Upper lobe of right lung (tissue), 1 donor: ENCODE measurements around the gene CAMK1D. TPM values are rescaled to one million over a fixed set of nuclear protein-coding genes. Genes with fewer than 3 reads are reported as not detected.
"Not testable (repeated sequence)": the region's sequence is repeated elsewhere in the genome, so short reads cannot be mapped to it uniquely, and the experiment has no call there.

Source experiments
- ATAC-seq: fragments of 200-7000 bp; cut with Tn5 transposase; one replicate; pipeline ENCODE4 v1.9.1; 2020; ENCODE audit warnings: mild to moderate bottlenecking, moderate library complexity
- DNase-seq: peaks from one replicate; pipeline ENCODE4 v3.0.0-alpha.2; 2020
- H3K27ac ChIP-seq: fragments of 200-600 bp; one replicate; pipeline ENCODE4 v1.8.0; 2022
- H3K27me3 ChIP-seq: fragments of 200-600 bp; one replicate; pipeline ENCODE4 v1.8.0; 2022; ENCODE audit warnings: mild to moderate bottlenecking
- H3K36me3 ChIP-seq: fragments of 200-600 bp; one replicate; pipeline ENCODE4 v1.8.0; 2022
- H3K4me1 ChIP-seq: fragments of 200-600 bp; one replicate; pipeline ENCODE4 v1.8.0; 2022
- H3K4me3 ChIP-seq: fragments of 200-600 bp; one replicate; pipeline ENCODE4 v1.8.0; 2022; ENCODE audit warnings: mild to moderate bottlenecking
- H3K9me3 ChIP-seq: fragments of 200-600 bp; one replicate; pipeline ENCODE4 v1.8.0; 2022
- CTCF ChIP-seq: fragments of 200-600 bp; IDR thresholded peaks from one replicate; pipeline ENCODE4 v1.8.0; 2022; ENCODE audit warnings: antibody characterized with exemption
- intact Hi-C: fragments of 100-400 bp; cut with DNase I; formaldehyde crosslinking; loops from one replicate; pipeline ENCODE4 v1.11.0; 2022
- total RNA-seq: library from RNA; stranded (reverse); fragmentation: NEBNext Ultra II Directional; extraction: Animal tissue kit (Norgen Biotek cat#: 25700); gene quantifications from one replicate; pipeline ENCODE4 v1.2.1, GENCODE V29; 2021
- donor health status: DM: no; HTN: yes; CAD: no; lungs with severe emphysema.

The CAMK1D gene
- total RNA-seq, 1 donor from 2014 or later = 17.1 TPM

GRCh38 chr10:12327476-12327875, 21.9 kb upstream of the CAMK1D start:
- no peaks in the 10 kb centered on the region for H3K9me3 ChIP-seq

DNA sequence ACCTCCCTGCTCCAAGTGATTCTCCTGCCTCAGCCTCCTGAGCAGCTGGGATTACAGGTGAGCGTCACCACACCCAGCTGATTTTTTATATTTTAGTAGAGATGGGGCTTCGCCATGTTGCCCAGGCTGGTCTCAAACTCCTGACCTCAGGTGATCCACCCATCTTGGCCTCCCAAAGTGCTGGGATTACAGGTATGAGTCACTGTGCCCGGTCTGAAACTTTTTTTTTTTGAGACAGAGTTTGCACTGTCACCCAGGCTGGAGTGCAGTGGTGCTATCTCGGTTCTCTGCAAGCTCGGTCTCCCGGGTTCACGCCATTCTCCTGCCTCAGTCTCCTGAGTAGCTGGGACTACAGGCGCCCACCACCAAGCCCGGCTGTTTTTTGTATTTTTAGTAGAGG, 21.0 kb upstream of the CAMK1D start:
- not testable (repeated sequence) for ATAC-seq

More at GRCh38 chr10:12327476-12327875, 21.9 kb upstream of the CAMK1D start:
- Histone ChIP-seq H3K4me1 (no peaks in the 10 kb centered on the region), H3K27ac (no peak overlapping the region), H3K4me3 (no peak overlapping the region), H3K27me3 (no peaks in the 10 kb centered on the region), H3K36me3 (no peaks in the 10 kb centered on the region)
- no peak for TF ChIP-seq CTCF
- intact Hi-C loops = no loop called here
- no peak for ATAC-seq
- no peak for DNase-seq

DNA sequence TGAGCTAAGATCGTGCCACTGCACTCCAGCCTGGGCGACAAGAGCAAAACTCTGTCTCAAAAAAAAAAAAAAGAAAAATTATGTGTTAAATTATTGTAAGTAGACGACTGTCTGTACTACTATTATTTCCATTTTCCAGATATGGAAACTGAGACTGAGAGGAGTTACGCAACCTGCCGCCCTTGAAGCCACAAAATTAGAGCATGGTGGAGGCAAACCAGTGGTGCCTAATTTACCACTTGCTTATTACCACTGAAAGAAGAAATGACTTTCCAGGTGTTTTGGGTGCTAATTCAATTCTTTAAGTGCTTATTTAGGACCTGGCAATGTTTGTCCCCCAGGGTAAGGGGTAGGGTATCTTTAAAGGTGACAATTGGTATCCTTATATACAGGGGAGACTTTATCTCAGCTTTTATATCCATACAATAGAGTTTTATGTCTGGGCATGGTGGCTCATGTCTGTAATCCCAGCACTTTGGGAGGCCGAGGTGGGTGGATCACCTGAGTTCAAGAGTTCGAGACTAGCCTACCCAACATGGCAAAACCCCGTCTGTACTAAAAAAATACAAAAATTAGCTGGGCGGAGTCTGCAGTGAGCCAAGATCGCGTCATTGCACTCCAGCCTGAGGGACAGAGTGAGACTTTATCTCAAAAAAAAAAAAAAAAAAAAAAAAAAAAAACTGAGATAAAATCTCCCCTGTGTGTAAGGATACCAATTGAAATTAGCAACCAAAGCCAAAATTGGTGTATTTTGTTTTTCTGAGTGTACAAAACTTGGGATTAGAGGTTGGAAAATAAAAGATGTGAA, 16.6 kb upstream of the CAMK1D start:
- H3K9me3 ChIP-seq = no peaks in the 10 kb centered on the region
- H3K4me1 ChIP-seq = peaks cover 11% of the 10 kb centered on the region
- DNase-seq (no peak), ATAC-seq (no peak)
- H3K36me3 ChIP-seq = no peaks in the 10 kb centered on the region
- H3K4me3 ChIP-seq = no peak overlapping the region
- peak overlapping the region; percentile 30 for H3K27ac ChIP-seq
- TF ChIP-seq CTCF = no peak
- no peaks in the 10 kb centered on the region for H3K27me3 ChIP-seq
- intact Hi-C loops = no loop called here

More for the DNA sequence above, 21.0 kb upstream of the CAMK1D start:
- H3K27me3 ChIP-seq, DNase-seq, H3K4me3 ChIP-seq, H3K27ac ChIP-seq, H3K36me3 ChIP-seq, intact Hi-C loops, H3K9me3 ChIP-seq, H3K4me1 ChIP-seq: not testable (repeated sequence)

GRCh38 chr10:12333380-12334185, 15.8 kb upstream of the CAMK1D start:
- intact Hi-C loops = no loop called here
- no peaks in the 10 kb centered on the region for H3K9me3 ChIP-seq
- H3K27me3 ChIP-seq = no peaks in the 10 kb centered on the region
- TF ChIP-seq CTCF = no peak
- DNase-seq = peak; percentile 73
- peak; percentile 96 for ATAC-seq
- peak overlapping the region; percentile 30 for H3K27ac ChIP-seq
- H3K4me1 ChIP-seq = peaks cover 11% of the 10 kb centered on the region
- H3K4me3 ChIP-seq = no peak overlapping the region
- H3K36me3 ChIP-seq = no peaks in the 10 kb centered on the region

DNA sequence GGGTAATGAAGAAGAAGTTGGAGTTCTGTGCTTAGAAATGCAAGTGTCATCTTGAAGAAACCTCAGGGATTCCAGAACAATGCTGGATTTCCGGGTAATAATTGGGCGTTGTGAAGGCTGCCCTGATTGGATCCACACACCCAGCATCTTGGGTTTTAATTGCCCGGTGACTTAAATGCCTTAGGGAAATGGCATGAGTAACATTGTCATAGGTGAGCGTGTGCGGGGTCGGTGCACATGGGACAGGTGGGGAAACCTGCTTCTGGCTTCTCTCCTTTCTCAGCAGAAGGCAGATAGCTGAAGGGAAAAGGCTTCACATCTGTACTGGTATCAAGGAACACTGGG, 15.2 kb upstream of the CAMK1D start:
- no peak for TF ChIP-seq CTCF
- Histone ChIP-seq H3K27ac (no peak overlapping the region), H3K9me3 (no peaks in the 10 kb centered on the region), H3K4me3 (no peak overlapping the region), H3K36me3 (no peaks in the 10 kb centered on the region), H3K4me1 (peaks cover 11% of the 10 kb centered on the region), H3K27me3 (no peaks in the 10 kb centered on the region)
- intact Hi-C loops = no loop called here
- DNase-seq (no peak), ATAC-seq (no peak)

- H3K9me3 ChIP-seq, DNase-seq, ATAC-seq, H3K36me3 ChIP-seq, H3K27ac ChIP-seq, H3K4me3 ChIP-seq, H3K27me3 ChIP-seq, intact Hi-C loops: not testable (repeated sequence)
- peaks cover 11% of the 10 kb centered on the region for H3K4me1 ChIP-seq
Observed at GRCh38 chr10:12335169-12335568, 14.2 kb upstream of the CAMK1D start.
